Activated naive CD4-positive, alpha-beta T cell treated with anti-CD3 and anti-CD28 coated beads, Interleukin-2, amount 50 U/mL, for 24 hours (primary cell): ENCODE measurements around the gene TSR1.
A peak's percentile ranks its signal among the peaks of the same experiment; 100 is the strongest.

ENCODE experiments used
- H3K27ac Mint-ChIP-seq: one replicate; pipeline ENCODE4 v1.8.0; 2021; ENCODE audit warnings: mild to moderate bottlenecking, mixed read lengths
- H3K27me3 Mint-ChIP-seq: one replicate; pipeline ENCODE4 v1.8.0; 2021; ENCODE audit warnings: mixed read lengths
- H3K36me3 Mint-ChIP-seq: one replicate; pipeline ENCODE4 v1.8.0; 2021; ENCODE audit warnings: mixed read lengths
- H3K4me1 Mint-ChIP-seq: one replicate; pipeline ENCODE4 v1.8.0; 2021; ENCODE audit warnings: mixed read lengths
- H3K4me3 Mint-ChIP-seq: one replicate; pipeline ENCODE4 v1.8.0; 2021; ENCODE audit warnings: mild to moderate bottlenecking, mixed read lengths
- H3K9me3 Mint-ChIP-seq: one replicate; pipeline ENCODE4 v1.8.0; 2021; ENCODE audit warnings: mixed read lengths

The TSR1 gene

GRCh38 chr17:2336215-2336851, at the start of gene TSR1:
TSS of gene TSR1 (minus strand) at chr17:2336457. CDS start at chr17:2336427, 30 bp downstream.
- H3K27ac Mint-ChIP-seq, result peak within 1 kb of the TSS; percentile 99
- peak within 1 kb of the TSS; percentile 77 for H3K4me3 Mint-ChIP-seq
- no peaks in the 10 kb centered on the region for H3K9me3 Mint-ChIP-seq
- H3K4me1 Mint-ChIP-seq, result peaks cover 14% of the 10 kb centered on the region
- no peaks in the 10 kb centered on the region for H3K27me3 Mint-ChIP-seq
- H3K36me3 Mint-ChIP-seq, result peaks cover 14% of the 10 kb centered on the region

DNA sequence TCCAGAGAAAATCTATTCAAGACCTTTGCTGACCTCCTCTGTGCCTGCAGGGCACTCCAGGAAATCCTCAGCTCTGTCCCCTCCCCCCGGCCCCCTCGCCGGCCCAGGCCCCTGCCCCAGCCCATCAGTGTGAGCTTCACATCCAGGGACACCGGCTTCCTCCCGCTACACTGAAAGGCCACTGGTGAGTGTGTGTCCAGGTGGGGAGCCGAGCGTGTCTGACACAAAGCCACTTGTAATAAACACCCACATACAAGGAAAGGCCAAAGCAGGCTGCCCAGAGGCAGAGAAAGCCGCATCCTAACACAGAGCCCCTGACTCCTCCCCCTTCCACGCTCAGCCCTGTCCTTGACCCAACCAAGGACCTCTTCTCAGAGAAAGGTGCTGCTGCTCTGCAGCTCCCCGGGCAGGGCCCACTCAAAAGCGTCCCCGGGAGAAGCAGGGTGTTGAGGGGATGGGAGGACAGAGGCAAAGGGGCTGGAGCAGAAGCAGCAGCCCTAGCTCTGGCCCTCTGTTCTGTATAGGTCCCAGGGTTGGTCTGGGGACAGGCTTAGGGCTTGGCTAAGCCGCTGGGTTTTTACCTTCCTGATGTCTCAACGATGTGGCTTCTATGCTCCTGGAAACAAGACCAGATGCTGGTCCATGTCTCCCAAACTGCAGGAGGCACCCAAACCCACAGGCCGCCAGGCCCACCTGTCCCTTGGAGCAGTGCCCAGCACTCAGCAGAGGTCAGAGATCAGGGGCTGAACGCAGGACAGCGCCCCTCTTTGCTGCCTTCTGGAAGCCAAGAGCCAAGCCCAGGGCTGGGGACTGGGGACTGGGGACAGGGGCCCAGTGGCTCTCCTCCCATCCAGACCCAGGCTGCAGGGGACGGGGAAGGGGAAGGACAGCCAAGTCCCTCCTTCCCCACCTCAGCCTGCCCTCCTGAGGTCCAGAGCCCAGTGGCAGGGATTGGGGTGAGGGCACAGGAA, 49.3 kb upstream of the TSR1 start:
- Mint-ChIP-seq H3K36me3 (no peaks in the 10 kb centered on the region), H3K27me3 (no peaks in the 10 kb centered on the region), H3K4me1 (peaks cover 23% of the 10 kb centered on the region), H3K9me3 (no peaks in the 10 kb centered on the region), H3K4me3 (no peak overlapping the region), H3K27ac (no peak overlapping the region)

- H3K4me1 Mint-ChIP-seq, result peaks cover 16% of the 10 kb centered on the region
- no peaks in the 10 kb centered on the region for H3K36me3 Mint-ChIP-seq
- H3K9me3 Mint-ChIP-seq, result no peaks in the 10 kb centered on the region
- H3K4me3 Mint-ChIP-seq, result no peak overlapping the region
- H3K27ac Mint-ChIP-seq, result no peak overlapping the region
- no peaks in the 10 kb centered on the region for H3K27me3 Mint-ChIP-seq
These were observed 48.3 kb upstream of the TSR1 start for GRCh38 chr17:2384439-2385127.

- H3K4me1 Mint-ChIP-seq, result peaks cover 11% of the 10 kb centered on the region
- H3K27me3 Mint-ChIP-seq, result no peaks in the 10 kb centered on the region
- no peak overlapping the region for H3K27ac Mint-ChIP-seq
- H3K4me3 Mint-ChIP-seq, result no peak overlapping the region
- no peaks in the 10 kb centered on the region for H3K36me3 Mint-ChIP-seq
- H3K9me3 Mint-ChIP-seq, result no peaks in the 10 kb centered on the region
These were observed 47.4 kb upstream of the TSR1 start for GRCh38 chr17:2383628-2384167.

DNA sequence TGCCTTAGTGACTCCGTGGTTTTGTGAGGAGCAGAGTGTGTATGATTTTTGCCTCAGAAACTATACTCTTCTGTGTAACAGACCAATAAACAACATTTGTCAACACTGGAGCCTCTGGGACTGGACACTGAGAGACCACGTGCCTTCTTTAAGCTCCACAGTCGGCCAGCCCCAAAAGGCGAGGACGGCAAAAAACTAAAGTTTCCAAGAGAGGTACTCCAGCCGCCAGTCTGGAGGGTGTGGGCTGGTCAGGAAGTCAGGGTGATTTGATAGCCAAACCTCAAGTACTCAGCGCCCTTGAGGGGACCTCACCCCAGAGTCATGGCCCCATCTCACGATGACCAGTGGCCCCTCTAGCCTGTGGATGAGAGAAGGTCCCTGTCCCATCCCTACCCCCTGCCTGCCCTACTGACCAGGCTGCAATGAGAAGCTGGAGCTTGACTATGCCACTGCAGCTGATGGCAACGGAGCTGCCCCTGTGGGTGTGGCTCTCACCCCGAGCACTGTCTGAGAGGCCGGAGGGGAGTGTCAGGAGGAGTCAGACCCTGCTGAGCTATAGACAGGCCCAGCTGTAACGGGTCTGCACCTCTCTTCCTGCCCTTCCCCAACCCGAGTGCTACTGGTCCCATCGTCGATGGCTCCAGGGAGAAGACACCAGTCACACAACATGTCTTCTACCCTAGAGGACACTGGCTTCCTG, 44.8 kb upstream of the TSR1 start:
- Mint-ChIP-seq H3K27ac (peak overlapping the region; percentile 81), H3K9me3 (no peaks in the 10 kb centered on the region), H3K36me3 (no peaks in the 10 kb centered on the region), H3K4me1 (peaks cover 4% of the 10 kb centered on the region), H3K27me3 (no peaks in the 10 kb centered on the region), H3K4me3 (no peak overlapping the region)

- H3K9me3 Mint-ChIP-seq, result no peaks in the 10 kb centered on the region
- H3K27me3 Mint-ChIP-seq, result no peaks in the 10 kb centered on the region
- no peak overlapping the region for H3K4me3 Mint-ChIP-seq
- H3K27ac Mint-ChIP-seq, result peak overlapping the region; percentile 81
- no peaks in the 10 kb centered on the region for H3K36me3 Mint-ChIP-seq
- peaks cover 4% of the 10 kb centered on the region for H3K4me1 Mint-ChIP-seq
These were observed 44.1 kb upstream of the TSR1 start for GRCh38 chr17:2380226-2380922.

DNA sequence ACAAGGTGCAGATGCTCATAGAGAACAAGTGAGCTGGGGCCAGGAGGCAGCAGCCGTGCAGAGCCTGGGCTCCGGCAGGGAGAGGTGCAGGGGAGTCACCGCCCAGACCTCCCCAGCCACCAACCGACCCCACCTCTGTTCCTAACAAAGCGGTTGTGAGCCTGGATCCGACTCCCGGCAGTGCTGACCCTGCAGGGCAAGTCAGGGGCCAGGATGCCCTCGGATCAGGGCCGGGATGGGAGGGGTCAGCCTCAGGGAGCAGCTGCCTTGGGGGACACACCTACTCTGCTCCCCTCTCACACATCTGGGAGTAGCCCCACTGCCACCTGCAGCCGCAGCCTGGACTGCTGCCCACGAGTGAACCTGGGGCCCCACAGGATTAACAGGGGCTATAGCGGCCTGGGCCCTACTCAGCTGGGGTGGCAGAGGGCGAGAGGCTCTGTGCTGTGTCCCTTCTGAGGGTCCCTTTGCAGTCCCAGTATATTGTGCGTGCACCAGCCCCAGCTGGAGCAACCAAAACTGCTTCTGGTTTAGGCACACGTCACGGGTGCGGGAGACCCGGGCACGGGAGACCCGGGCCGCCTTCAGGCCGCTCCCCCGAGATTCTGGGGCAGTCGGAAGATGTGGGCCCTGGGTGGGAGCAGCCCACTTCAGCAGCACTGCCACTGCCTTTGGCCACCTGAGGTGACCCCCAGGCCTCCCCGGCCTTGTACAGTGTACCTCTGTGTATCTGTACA, 43.4 kb upstream of the TSR1 start:
- Mint-ChIP-seq H3K4me3 (no peak overlapping the region), H3K9me3 (no peaks in the 10 kb centered on the region), H3K36me3 (no peaks in the 10 kb centered on the region), H3K4me1 (peaks cover 4% of the 10 kb centered on the region), H3K27me3 (no peaks in the 10 kb centered on the region), H3K27ac (no peak overlapping the region)

- peaks cover 4% of the 10 kb centered on the region for H3K4me1 Mint-ChIP-seq
- no peaks in the 10 kb centered on the region for H3K27me3 Mint-ChIP-seq
- H3K27ac Mint-ChIP-seq, result no peak overlapping the region
- no peak overlapping the region for H3K4me3 Mint-ChIP-seq
- no peaks in the 10 kb centered on the region for H3K36me3 Mint-ChIP-seq
- no peaks in the 10 kb centered on the region for H3K9me3 Mint-ChIP-seq
These were observed 42.6 kb upstream of the TSR1 start for GRCh38 chr17:2378905-2379304.

DNA sequence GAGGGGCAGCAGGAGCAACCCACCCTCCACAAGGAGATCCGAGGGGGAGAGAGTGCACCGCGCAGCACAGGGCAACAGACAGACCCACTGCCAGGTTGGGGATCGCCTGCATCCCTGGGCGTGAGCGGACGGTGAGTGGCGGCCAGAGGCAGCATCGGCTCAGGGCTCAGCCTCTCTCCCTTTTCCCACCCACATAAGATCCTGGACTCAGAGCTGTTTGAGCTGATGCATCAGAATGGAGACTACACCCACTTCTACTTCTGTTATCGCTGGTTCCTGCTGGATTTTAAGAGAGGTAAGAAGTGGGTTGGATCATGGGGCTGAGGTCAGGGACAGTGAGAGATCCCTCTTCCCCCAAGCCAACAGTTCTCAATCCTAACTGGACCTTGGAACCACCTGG, 41.4 kb upstream of the TSR1 start:
- H3K36me3 Mint-ChIP-seq, result no peaks in the 10 kb centered on the region
- no peak overlapping the region for H3K4me3 Mint-ChIP-seq
- H3K27me3 Mint-ChIP-seq, result no peaks in the 10 kb centered on the region
- H3K4me1 Mint-ChIP-seq, result peaks cover 3% of the 10 kb centered on the region
- no peaks in the 10 kb centered on the region for H3K9me3 Mint-ChIP-seq
- H3K27ac Mint-ChIP-seq, result no peak overlapping the region

- H3K27ac Mint-ChIP-seq, result no peak overlapping the region
- peaks cover 1% of the 10 kb centered on the region for H3K36me3 Mint-ChIP-seq
- H3K4me1 Mint-ChIP-seq, result no peaks in the 10 kb centered on the region
- no peaks in the 10 kb centered on the region for H3K9me3 Mint-ChIP-seq
- H3K4me3 Mint-ChIP-seq, result no peak overlapping the region
- H3K27me3 Mint-ChIP-seq, result no peaks in the 10 kb centered on the region
These were observed 39.9 kb upstream of the TSR1 start for GRCh38 chr17:2376107-2376506.

DNA sequence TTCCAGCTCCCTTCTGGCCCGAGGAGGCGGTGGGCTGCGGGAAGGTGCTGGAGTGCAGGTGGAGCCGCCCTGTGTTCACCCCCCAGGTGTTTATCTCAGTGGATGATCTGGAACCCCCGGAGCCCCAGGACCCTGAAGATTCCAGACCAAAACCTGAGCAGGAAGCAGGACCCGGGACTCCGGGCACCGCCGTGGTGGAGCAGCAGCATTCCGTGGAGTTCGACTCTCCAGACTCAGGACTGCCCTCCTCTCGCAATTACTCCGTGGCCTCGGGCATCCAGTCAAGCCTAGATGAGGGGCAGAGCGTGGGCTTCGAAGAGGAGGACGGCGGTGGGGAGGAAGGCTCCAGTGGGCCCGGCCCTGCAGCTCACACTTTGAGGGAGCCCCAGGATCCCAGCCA, 39.1 kb upstream of the TSR1 start:
- Mint-ChIP-seq H3K27ac (no peak overlapping the region), H3K27me3 (no peaks in the 10 kb centered on the region), H3K4me3 (no peak overlapping the region), H3K4me1 (no peaks in the 10 kb centered on the region), H3K36me3 (peaks cover 1% of the 10 kb centered on the region), H3K9me3 (no peaks in the 10 kb centered on the region)

- Mint-ChIP-seq H3K27me3 (no peaks in the 10 kb centered on the region), H3K27ac (peak overlapping the region; percentile 38), H3K36me3 (peaks cover 1% of the 10 kb centered on the region), H3K4me3 (no peak overlapping the region), H3K9me3 (no peaks in the 10 kb centered on the region), H3K4me1 (no peaks in the 10 kb centered on the region)
These were observed 38.5 kb upstream of the TSR1 start for GRCh38 chr17:2374549-2375285.

GRCh38 chr17:2373179-2373578, 36.9 kb upstream of the TSR1 start:
- Mint-ChIP-seq H3K27ac (no peak overlapping the region), H3K27me3 (no peaks in the 10 kb centered on the region), H3K4me3 (no peak overlapping the region), H3K4me1 (no peaks in the 10 kb centered on the region), H3K9me3 (no peaks in the 10 kb centered on the region), H3K36me3 (peaks cover 1% of the 10 kb centered on the region)

DNA sequence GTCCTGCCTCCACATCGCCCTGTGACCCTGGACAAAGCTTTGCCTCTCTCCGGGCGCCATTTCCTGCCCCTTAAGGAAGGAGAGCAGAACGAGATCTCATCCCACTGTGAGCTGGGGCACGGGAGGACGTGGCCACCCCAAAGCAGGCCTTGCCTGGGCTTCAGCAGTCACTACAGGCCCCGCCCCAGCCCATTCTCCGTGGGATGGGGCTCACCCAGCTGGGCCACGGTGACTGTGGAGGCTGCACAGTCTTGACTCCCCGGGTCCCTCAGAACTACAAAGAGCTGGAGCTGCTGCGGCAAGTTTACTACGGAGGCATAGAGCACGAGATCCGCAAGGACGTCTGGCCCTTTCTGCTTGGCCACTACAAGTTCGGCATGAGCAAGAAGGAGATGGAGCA, 36.4 kb upstream of the TSR1 start:
- Mint-ChIP-seq H3K4me1 (no peaks in the 10 kb centered on the region), H3K4me3 (no peak overlapping the region), H3K36me3 (peaks cover 1% of the 10 kb centered on the region), H3K27ac (no peak overlapping the region), H3K9me3 (no peaks in the 10 kb centered on the region), H3K27me3 (no peaks in the 10 kb centered on the region)
